ENCODE data around the gene EDN2. TPM values are rescaled to one million over a fixed set of nuclear protein-coding genes. Genes with fewer than 3 reads are reported as not detected.

EDN2 gene
- total and polyA plus RNA-seq, 7 donors = 0.57 to 4.8 (median 1.5) TPM; not detected in 3

DNA sequence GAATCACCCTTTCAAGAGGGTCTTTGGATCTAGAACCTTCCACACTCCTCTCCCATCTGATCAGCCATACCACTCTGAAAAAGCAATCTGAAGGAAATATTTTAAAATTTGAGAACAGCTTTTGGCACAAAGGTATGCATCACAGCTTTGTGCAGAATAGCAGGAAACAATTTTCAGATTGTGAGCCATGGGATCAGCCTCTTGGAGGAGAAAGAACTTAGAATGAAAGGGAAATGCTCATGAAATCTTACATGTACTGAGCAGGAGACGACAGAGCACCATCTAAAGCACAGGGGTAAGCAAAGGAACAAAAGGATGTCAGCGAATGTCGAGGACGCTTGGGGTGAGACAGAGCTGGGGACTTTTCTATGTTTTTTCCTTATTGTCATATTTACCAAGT lies 54.4 kb downstream of the EDN2 start:
- intact Hi-C loops (cut with DNase I) = loop anchor here (5.0 kb wide), 3 partner anchors 67 to 163 kb away; no protein-coding TSS in a partner anchor
- DNase-seq = no peak

GRCh38 chr1:41429641-41430035 lies 54.8 kb downstream of the EDN2 start:
- intact Hi-C loops (cut with DNase I) = loop anchor here (5.0 kb wide), 3 partner anchors 68 to 162 kb away; no protein-coding TSS in a partner anchor
- no peak for DNase-seq
- TF ChIP-seq EP300 (IDR thresholded peaks at IDR 0.05) (no peak), POLR2A (IDR thresholded peaks at IDR 0.05) (no peak), POLR2AphosphoS5 (IDR thresholded peaks at IDR 0.05) (no peak)
- TF ChIP-seq, protein P1, sequence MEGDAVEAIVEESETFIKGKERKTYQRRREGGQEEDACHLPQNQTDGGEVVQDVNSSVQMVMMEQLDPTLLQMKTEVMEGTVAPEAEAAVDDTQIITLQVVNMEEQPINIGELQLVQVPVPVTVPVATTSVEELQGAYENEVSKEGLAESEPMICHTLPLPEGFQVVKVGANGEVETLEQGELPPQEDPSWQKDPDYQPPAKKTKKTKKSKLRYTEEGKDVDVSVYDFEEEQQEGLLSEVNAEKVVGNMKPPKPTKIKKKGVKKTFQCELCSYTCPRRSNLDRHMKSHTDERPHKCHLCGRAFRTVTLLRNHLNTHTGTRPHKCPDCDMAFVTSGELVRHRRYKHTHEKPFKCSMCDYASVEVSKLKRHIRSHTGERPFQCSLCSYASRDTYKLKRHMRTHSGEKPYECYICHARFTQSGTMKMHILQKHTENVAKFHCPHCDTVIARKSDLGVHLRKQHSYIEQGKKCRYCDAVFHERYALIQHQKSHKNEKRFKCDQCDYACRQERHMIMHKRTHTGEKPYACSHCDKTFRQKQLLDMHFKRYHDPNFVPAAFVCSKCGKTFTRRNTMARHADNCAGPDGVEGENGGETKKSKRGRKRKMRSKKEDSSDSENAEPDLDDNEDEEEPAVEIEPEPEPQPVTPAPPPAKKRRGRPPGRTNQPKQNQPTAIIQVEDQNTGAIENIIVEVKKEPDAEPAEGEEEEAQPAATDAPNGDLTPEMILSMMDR (IDR thresholded peaks at IDR 0.05) = no peak
- Histone ChIP-seq H3K36me3 (no peaks in the 10 kb centered on the region), H3K27me3 (no peaks in the 10 kb centered on the region), H3K9me3 (no peaks in the 10 kb centered on the region), H3K4me3 (no peak overlapping the region), H3K4me1 (peaks cover 0 to 40% (median 34%) of the 10 kb centered on the region in 4 donors), H3K27ac (peak overlapping the region in 1 of 4 donors; percentile 33)
- 72 to 84% methylated on average over 5 of the region's 5 CpGs for WGBS, 2 donors

More for the DNA sequence above, 54.4 kb downstream of the EDN2 start:
- Histone ChIP-seq H3K27me3 (no peaks in the 10 kb centered on the region), H3K9me3 (no peaks in the 10 kb centered on the region), H3K4me1 (peaks cover 0 to 40% (median 34%) of the 10 kb centered on the region in 4 donors), H3K27ac (peak overlapping the region in 3 of 4 donors; percentile 4 to 37 (median 33)), H3K4me3 (no peak overlapping the region), H3K36me3 (no peaks in the 10 kb centered on the region)
- 25 to 68% methylated on average over 4 of the region's 4 CpGs for WGBS, 2 donors
- TF ChIP-seq EP300 (IDR thresholded peaks at IDR 0.05) (no peak), POLR2A (IDR thresholded peaks at IDR 0.05) (no peak), POLR2AphosphoS5 (IDR thresholded peaks at IDR 0.05) (no peak)
- TF ChIP-seq, protein P1 (IDR thresholded peaks at IDR 0.05) = no peak

Small RNAs within 50 kb of the gene (small RNA-seq; reads per million reads assigned to genes)
- 0 to 0.07 (median 0) reads per million in 3 donors for gene RNA5SP45

Other genes starting within 250 kb of the EDN2 start
- 10 to 100 TPM; 52.4 to 95.8 (median 70.4) TPM for gene SCMH1, start 242.4 kb downstream of the EDN2 start, total RNA-seq
- gene SCMH1, start 242.4 kb downstream of the EDN2 start, polyA plus RNA-seq = 10 to 100 TPM; 10.2 to 24.9 (median 20.4) TPM
- gene FOXO6, start 123.2 kb downstream of the EDN2 start, total RNA-seq = 1 to 10 TPM in 2 of 4 donors, under 1 TPM in 2; 0.49 to 1.4 (median 0.94) TPM
- under 1 TPM in 1 of 3 donors, not detected in 2; 0.20 TPM for gene FOXO6, start 123.2 kb downstream of the EDN2 start, polyA plus RNA-seq